HG03460 (cell line): Measurements from ENCODE around the gene LLGL2.

ENCODE experiments used
- ATAC-seq: cut with Tn5 transposase; IDR thresholded peaks from one replicate; pipeline ENCODE4 v1.9.1; 2021; ENCODE audit not compliant: unreplicated experiment

LLGL2 gene

DNA sequence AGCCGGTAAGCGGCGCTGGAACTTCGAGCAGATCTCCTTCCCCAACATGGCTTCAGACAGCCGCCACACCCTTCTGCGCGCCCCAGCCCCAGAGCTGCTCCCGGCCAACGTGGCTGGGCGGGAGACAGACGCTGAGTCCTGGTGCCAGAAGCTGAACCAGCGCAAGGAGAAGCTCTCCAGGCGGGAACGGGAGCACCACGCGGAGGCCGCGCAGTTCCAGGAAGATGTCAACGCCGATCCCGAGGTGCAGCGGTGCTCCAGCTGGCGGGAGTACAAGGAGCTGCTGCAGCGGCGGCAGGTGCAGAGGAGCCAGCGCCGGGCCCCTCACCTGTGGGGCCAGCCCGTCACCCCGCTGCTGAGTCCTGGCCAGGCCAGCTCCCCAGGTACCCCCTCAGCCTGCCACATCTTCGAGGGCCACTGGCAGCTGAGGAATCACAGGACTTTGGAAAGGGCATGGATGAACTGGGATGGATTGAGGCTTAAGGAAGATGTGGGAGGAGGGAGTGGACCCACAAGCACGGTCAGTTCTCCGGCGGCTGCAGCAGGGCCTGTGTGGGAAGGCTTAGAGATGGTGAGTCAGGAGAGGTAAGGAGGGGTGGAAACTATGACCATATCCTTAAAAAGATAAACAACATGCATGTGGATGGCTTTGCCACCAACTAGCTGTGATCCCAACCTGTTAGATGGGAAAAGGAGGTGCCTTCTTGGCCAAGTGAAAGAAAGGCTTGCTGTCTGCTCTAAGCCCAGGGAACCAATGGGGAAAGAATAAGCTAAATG, 3.4 kb upstream of the LLGL2 start:
- ATAC-seq: no peak

DNA sequence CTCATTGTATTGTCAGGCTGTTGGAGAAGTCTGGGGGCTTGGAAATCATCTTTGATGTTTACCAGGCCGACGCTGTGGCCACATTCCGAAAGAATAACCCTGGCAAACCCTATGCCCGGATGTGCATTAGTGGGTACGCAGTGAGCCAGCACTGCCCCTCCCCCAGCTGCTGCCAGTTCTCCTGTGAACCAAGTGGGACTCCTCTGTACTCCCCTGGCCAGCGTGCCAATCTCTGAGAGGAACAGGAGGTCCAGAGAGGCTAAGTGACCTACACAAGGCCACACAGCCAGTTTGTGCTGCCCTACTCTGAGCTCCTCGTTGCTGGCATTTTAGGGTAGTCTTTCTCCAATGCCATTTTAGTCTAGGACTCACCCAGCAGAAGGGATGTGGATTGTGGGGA, 1.9 kb upstream of the LLGL2 start:
- no peak for ATAC-seq

DNA sequence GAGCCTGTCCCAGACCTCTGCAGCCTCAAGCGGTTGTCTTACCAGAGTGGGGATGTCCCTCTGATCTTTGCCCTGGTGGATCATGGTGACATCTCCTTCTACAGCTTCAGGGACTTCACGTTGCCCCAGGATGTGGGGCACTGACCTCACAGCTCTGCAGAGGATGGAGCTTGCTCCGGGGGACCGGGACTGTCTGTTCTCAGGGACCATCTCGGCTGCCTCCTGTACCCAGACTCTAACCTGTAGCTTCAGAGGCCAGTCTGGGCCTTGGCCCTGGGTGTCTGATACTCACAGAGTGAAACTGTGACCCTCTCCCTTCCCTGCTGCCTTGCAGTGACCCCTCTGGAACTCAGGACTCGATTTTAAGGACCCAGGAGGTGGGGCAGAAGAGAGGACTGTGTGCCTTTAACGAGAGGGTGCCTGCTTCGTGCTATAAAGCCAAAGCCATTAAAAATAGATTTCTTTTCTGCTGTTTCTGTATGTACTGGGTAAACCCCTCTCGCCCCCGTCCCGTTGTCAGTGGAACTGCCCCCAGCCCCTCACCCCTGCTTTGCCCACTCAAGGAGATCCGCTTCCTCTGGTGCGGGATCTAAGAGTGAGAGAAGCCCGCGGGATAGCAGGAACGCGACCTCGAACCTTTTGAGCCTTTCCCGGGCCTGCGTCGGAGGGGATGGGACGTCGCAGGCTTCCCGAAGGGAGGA, 1.1 kb upstream of the LLGL2 start:
- no peak for ATAC-seq

DNA sequence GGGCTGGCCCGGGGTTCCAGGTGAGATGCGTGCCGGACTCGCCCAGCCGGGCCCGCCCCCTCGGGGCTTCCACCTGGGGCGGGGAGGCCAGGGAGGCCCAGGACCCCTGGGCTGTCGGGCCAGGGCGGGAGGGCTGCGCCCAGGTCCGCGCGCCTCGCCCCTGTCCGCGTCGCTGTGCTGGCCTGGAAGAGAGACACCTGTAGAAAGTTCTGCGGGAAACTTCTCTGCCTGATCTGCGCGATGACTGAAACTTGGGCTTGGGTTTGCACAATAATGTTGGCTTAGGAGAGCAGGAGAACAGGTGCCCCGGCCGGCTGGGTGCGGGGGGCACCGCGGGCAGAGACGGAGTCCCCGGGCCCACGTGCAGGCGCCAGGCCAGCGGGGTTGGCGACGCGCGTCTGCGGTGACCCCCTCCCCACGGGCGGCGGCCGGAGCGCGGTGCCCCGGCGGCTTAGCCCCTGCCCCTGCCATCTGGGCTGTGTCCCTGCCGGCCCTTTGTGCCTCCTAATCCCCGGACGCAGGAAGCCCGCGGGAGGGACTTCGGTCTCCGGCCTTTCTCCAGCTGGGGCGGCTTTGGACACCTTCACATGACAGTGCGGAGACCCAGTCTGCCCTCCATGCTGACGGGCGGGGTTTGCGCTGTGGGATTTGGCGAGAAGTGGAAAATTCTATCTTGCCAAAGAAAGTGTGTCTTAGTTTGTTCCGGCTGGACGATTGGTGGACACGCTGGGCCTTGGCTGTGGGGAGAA, 483 bp downstream of the LLGL2 start:
- no peak for ATAC-seq

DNA sequence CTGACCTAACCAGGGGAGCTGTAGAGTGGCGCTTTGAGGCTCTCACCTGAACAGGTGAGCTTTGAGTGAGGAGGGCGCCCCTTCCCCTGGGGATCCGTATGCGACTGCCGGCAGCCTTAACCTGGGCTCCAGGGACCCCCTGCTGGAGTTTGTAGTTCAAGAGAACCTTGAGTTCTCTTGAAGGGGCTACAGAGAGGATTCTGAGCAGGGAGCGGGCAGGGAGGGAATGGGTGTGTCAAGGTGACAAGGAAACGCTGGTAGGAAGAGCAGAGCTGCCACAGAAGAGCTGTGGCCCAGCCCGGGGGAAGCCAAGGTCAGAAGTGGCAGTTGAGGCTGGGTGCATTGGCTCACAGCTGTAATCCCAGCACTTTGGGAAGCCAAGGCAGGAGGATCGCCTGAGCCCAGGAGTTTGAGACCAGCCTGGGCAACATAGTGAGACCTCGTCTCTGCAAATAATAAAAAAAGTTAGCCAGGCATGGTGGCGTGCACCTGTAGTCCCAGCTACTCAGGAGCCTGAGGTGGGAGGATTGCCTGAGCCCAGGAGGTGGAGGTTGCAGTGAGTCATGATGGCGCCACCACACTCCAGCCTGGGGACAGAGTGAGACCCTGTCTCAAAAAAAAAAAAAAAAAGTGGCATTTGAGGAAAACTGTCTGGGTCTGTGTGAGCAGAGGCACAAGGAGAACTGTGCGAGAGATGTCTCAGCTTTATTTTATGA, 1.2 kb downstream of the LLGL2 start:
- ATAC-seq: no peak

DNA sequence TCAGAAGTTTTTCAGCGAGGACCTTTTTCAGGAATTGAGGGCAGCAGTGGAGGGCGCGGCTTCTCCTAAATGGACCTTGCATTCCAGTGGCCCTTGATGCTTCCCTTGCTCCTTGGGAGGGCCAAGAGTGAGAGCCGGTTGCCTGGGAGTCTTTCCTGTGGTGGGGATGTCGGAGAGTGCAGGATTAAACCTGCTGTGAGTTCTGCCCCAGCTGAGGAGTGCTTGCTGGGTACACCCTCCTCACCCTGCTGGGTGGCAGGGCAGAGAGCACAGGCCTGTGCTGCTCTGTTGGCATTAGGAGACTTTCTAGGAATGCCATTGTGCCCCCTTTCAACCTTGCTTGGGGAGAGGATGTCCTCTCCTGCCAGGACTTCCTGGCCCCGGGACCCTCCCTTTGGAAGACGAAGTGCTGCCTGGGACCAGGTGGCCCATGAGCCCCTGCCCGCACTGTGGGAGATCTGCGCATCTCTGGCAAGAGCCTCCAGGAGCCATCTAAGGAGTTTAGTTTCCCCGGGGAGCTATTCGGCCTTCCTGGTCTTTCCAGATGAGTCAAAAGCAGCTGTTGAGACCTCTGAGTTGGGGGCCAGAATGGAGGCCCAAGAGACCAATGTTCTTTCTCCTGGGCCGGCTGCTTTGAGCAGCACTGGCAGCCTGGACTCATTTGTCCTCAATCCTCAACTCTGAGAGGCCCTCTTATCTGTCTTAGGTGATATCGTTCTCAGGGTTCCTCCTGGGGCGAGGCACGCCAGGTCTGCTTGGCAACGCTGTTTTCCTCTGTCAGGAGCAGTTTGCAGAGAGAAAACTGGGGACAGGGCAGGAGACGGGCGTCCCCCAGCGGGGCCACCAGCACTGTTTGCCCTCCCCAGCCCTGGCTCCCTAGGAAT, 5.6 kb downstream of the LLGL2 start:
- no peak for ATAC-seq

DNA sequence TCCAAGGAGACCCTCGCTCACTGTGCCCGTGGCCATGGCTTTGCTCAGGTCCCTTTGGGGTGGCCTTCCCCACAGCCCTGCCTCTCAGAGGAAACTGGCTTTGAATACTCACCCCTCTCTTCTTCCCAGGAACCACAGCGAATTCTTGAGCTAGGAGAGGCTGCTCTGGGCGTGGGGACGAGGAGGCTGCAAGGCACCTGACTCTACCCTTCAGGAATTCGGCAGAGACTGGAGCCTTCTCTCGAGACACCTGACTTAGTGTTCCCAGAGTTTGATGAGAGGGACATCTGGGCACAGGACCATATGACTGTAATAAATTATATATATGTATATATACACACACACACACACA, 6.2 kb downstream of the LLGL2 start:
- ATAC-seq: no peak

DNA sequence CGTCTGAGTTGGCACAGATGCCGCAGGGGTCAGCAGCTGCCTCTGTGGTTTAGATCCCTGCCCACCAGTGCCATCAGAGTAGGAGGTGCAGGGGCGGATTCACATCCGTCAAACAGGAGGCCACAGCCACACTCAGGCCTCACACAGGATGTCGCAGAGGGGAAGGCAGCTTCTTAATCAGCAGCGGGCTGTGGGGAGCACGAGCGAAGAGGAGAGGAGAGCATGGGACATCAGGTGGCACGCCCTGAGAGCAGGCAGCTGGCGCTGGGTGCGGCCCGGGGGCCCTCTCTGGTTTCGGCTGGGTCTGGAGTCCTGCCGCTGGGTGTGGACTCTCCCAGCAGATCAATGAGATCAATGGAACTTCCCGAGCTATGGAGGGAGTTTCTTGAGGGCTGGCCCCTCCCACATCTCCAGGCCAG, 9.6 kb downstream of the LLGL2 start:
- ATAC-seq: no peak

DNA sequence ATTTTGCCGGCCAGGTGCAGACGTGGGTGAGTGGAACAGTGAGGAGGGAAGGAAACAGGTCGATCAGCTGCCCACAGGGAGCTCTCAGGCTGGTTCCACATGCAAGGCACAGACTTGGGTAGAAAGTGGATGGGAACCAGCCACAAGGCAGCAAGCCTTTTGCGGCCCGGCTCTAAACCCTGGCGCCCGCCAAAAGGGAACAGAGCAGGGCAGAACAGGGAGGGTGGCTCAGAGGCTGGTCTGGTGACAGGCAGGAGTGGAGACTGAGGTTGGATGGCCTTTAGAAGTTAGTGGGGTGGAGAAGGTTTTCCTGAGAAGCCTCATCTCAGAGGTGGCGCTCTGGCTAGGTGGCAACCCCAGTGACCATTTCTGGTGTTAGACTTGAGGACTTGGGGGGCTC, 10.4 kb downstream of the LLGL2 start:
- ATAC-seq: no peak

DNA sequence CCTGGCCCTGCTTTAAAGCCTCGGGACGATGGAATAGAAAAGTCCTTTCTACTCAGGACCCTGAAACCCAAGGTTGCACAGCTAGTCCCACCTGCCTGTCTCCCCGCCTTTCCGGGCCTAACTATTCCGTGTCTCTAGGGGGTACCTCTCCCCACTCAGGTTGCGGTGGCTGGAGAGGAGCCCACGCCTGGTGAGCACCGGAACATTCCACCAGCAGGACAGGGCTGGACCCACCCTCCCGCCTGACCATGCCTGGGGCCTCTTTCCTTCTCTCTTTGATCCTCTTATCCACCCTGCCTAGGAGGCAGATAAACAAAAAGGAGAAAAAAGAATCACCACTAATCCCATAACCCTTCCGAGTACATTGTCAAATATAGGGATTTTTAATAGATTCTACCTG, 10.9 kb downstream of the LLGL2 start:
- ATAC-seq: no peak

DNA sequence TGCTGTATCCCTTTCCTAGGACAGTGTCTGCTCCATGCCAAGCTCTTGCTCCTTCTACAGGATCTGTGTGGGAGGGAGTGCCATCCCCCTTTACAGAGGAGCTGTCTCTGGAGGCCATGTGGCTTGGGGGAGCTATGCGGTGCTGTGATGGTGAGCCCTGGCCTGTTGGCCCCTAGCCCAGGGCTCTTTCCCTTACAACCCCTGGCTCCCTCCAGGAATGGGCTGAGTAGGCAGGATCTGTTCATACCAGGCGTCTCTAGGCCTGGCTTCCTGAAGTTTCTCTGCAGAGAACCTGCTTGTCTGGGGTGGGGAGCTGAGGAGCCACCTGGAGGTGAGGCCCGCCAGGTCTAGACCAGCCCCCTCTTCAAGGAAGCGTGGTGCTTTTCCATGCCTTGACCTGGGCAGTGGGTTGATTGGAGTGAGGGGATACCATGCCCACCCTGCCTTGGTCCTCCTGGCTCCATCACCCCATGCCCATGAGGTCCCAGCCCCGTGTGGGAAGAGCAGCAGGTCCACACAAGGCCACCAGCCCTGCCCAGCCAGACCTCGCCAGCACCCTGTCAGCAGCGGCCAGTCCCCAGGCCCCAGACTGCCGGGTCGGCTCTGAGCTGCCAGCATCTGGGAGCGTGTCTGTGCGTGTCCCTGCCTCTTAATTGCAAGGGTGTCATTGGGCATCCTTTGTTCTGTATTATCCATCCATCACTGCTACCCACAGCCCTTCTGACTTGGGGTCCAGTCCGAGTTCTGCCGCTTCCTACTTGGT, 14.7 kb downstream of the LLGL2 start:
- no peak for ATAC-seq

DNA sequence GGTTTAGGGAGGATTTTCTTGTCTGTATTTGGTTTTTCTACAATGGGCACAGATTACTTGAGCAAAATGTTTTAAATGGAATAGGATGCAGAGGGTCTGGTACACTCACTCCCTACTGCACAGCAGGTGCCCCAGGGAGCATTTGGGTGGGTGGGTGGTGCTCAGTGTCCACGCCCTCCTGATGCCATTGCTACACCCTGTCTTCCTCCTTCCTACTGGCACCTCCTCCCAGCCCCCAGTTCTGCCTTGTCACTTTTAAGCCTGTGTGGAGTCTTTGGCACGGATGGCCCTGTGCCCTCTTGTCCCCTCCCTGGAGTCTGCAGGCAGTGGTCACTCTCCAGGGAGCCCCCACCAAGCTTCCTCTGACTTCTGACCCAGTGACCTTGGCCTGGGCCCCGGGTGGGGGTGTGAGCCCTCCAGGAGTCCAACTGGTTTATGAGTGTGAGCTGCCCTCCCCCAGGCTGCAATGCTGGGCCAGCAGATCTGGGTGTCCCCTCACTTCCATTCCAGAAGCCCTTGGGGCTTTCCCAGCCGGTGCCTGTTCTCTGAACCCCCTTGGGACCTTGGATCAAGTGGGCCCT, 15.5 kb downstream of the LLGL2 start:
- ATAC-seq: no peak

DNA sequence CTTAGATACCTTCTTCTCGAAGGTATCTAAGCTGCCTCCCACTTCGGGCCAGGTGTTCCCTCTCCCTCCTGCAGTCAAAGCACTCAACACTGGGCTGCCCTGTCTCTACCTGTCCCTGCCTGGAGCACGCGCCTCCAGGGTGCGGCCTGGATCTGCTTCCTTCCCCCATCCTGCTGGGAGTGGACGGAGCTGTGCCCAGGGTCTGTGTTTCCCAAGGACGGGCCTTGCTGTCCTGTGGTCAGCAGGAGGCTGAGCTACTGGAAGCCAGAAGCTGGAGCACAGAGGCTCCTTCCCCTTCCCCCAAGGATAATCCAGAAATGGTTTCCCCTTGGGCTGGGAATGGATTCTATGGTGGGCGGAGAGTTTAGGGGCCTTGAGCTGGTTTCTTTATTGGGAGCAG, 16.7 kb downstream of the LLGL2 start:
- ATAC-seq: no peak

DNA sequence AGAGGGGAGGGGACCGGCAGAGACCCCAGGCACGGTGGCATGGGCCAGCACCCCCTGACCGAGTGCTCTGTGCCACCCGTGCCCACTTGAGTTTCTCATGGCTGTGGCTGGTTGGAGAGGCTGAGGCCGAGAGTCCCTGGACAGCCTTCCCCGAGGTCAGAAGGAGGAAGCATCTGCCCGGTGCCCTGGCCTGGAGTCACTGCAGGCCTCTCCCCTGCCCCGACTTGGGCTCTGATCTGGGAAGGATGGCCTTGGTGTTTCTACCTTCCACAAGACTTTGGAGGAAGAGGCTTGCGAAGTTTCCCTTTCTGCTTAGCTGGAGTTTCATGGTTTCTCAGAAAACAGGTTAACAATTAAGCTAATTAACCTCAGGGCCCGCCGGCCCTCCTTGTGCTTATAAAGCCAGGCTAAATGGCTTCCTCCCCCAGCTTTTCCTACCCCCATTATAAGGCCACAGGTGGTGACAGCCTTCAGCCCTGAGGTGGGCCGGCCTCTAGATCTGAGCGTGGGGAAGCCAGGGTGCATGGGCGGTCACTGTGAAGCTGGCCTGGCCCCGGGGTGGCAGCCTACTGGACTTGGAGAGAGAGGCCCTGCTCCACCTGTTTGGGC, 17.3 kb downstream of the LLGL2 start:
- ATAC-seq: no peak

DNA sequence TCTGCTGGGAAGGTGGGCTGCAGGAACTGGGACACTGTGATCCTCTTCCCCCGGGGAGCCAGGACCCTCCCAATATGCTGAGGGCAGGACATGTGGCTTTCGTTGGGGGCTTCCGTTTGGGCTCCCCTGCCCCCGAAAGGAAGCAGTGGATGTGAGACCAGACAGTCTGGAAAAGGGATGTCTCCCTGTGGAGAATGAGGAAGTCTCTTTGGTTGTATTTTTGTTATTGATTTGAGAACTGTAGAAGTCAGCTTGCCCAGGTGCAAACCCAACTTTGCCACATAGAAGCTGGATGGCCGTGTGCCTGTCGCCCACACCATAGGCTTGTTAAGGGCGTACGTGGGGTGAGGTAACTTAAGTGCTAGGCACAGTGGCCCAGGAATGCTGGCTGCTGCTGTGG, 18.8 kb downstream of the LLGL2 start:
- no peak for ATAC-seq

DNA sequence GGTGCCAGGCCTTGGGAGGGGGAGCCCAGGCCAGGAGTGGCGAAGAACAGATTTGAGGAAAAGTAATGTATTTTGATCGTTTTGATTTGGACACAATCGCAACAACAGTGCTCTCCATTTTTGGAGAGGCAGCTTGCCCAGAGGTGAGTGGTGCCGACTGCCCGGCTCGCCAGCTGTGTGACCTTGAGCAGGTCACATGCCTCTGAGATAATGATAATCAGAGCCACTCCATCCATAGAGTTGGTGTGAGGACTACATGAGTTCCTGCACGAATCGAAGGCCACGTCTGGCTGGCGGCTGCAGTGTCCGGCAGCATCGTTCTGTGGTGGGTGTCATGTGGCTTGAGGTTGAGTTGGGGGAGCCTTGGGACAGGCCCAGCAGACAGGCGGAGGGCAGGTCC, 20.7 kb downstream of the LLGL2 start:
- no peak for ATAC-seq

DNA sequence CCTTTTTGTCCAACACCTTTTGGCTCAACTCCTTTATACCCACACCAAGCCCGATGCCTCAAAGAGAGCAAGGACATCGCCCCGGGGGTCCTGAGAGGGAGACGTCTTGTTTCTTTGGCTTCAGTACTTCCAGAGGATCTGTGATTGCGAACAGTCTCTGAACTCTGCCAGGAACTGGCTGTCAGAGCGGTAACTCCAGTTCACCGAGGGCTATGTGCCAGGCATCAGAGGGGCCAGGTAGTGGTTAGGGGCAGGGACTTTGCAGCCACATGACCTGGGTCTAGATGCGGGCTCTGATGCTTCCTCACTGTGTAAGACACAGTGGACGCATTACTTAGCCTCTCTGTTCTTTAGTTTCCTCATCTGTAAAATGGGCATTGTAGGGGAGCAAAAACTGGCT, 21.6 kb downstream of the LLGL2 start:
- ATAC-seq: no peak

DNA sequence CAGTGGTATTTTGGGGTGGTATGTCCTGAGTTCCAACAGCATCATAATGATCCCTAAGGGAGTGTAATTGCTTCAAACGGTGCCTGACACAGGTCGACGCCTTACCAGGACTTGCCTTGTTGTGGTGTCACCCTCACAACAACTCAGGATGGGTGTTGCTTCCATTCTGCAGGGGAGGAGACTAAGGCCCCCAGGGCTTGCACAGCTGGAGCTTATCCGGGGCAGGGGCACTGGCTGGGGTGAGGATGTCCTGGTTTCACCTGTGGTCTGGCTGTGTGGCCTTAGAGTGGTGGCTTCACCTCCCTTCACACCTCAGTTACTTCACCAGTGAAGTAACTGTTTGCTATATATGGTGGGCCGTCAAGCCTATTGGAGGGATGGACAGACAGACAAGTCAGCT, 23.3 kb downstream of the LLGL2 start:
- no peak for ATAC-seq
